CD4-positive, alpha-beta T cell (primary cell): ENCODE data around the gene CCDC3. TPM values are rescaled to one million over a fixed set of nuclear protein-coding genes. Genes with fewer than 3 reads are reported as not detected.

ENCODE experiments used
- ATAC-seq: fragments of 200-7000 bp; cut with Tn5 transposase; one replicate; pipeline ENCODE4 v1.10.0; 2022; ENCODE audit warnings: mild to moderate bottlenecking; ENCODE audit not compliant: poor library complexity
- CTCF ChIA-PET: fragments of 350-600 bp; sonication (Branson Sonifier 250); formaldehyde crosslinking; loops from one replicate; lab custom pipeline; 2021; ENCODE audit warnings: antibody characterized with exemption, inconsistent platforms; lab: Charles Lee
- POLR2A ChIA-PET: fragments of 350-600 bp; sonication (Branson Sonifier 250); formaldehyde crosslinking; loops from one replicate; lab custom pipeline; 2021; ENCODE audit warnings: antibody characterized with exemption, inconsistent platforms; lab: Charles Lee
- DNase-seq, 14 experiments: peaks; one replicate each; pipeline ENCODE4 v3.0.0-alpha.2; 2013 to 2020; ENCODE audit warnings: mixed read lengths in 2 of 14
- H3K27ac ChIP-seq, 2 donors: one replicate each; pipeline versions ENCODE4 v1.5.1 to v1.7.0; 2013; ENCODE audit warnings: low read length in 2 of 2, low read depth in 1 of 2, mild to moderate bottlenecking in 1 of 2
- H3K27me3 ChIP-seq, 2 experiments: 1 replicate in 1 of 2; 2 replicates in 1 of 2; pipeline versions ENCODE4 v1.6.1 to v1.7.0; 2013; ENCODE audit warnings: low read length in 2 of 2, control low read depth in 1 of 2, mild to moderate bottlenecking in 1 of 2, moderate library complexity in 1 of 2; ENCODE audit not compliant: insufficient read depth in 2 of 2, control insufficient read depth in 1 of 2
- H3K36me3 ChIP-seq: one replicate; pipeline ENCODE4 v1.6.1; 2013; ENCODE audit warnings: low read length, control low read depth; ENCODE audit not compliant: insufficient read depth
- H3K4me1 ChIP-seq: one replicate; pipeline ENCODE4 v1.6.1; 2013; ENCODE audit warnings: low read length, control low read depth; ENCODE audit not compliant: insufficient read depth
- H3K4me3 ChIP-seq: one replicate; pipeline ENCODE4 v1.5.1; 2013; ENCODE audit warnings: mild to moderate bottlenecking, low read length, moderate library complexity
- H3K9me3 ChIP-seq, 2 experiments: 1 replicate in 1 of 2; 2 replicates in 1 of 2; pipeline versions ENCODE4 v1.6.1 to v1.7.0; 2013; ENCODE audit warnings: low read length in 2 of 2, mild to moderate bottlenecking in 2 of 2, control low read depth in 1 of 2, moderate library complexity in 1 of 2; ENCODE audit not compliant: control insufficient read depth in 1 of 2, insufficient read depth in 1 of 2
- H3K27ac Mint-ChIP-seq: one replicate; pipeline ENCODE4 v1.8.0; 2020; ENCODE audit warnings: mixed read lengths
- H3K27me3 Mint-ChIP-seq: one replicate; pipeline ENCODE4 v1.8.0; 2021; ENCODE audit warnings: mixed read lengths
- H3K36me3 Mint-ChIP-seq: one replicate; pipeline ENCODE4 v1.8.0; 2021; ENCODE audit warnings: low read depth, mixed read lengths
- H3K4me1 Mint-ChIP-seq: one replicate; pipeline ENCODE4 v1.8.0; 2021; ENCODE audit warnings: low read depth, mixed read lengths
- H3K4me3 Mint-ChIP-seq: one replicate; pipeline ENCODE4 v1.8.0; 2020; ENCODE audit warnings: mild to moderate bottlenecking, mixed read lengths
- H3K9me3 Mint-ChIP-seq: one replicate; pipeline ENCODE4 v1.8.0; 2020; ENCODE audit warnings: mixed read lengths
- CTCF ChIP-seq: fragments of 200-600 bp; IDR thresholded peaks from one replicate; pipeline ENCODE4 v1.8.0; 2022; ENCODE audit warnings: antibody characterized with exemption, mild to moderate bottlenecking
- intact Hi-C, 2 experiments: fragments of 100-400 bp; cut with DNase I in 1 of 2; cut with micrococcal nuclease in 1 of 2; formaldehyde crosslinking; loops; one replicate each; pipeline versions ENCODE4 v1.15.1 to v1.9.0; 2023 to 2025; cut with DNase I, micrococcal nuclease
- total RNA-seq, 174 experiments: library from RNA in 2 of 174; stranded (reverse) in 2 of 174; gene quantifications; one replicate each; pipeline ENCODE4 v1.2.3 and lab custom pipeline; 2021 to 2026

Gene CCDC3
- total RNA-seq, 2 experiments from 2014 or later = 0.08 TPM; not detected in 1

GRCh38 chr10:12908773-12909172 lies 92.7 kb downstream of the CCDC3 start:
- no peak overlapping the region for H3K27ac ChIP-seq
- no peaks in the 10 kb centered on the region for H3K27me3 ChIP-seq
- H3K4me1 ChIP-seq = no peaks in the 10 kb centered on the region
- DNase-seq (no peak), ATAC-seq (no peak)
- ChIA-PET CTCF (no interaction called here), POLR2A (no interaction called here)
- no peak overlapping the region for H3K4me3 ChIP-seq
- TF ChIP-seq CTCF = no peak
- Mint-ChIP-seq H3K27ac (no peak overlapping the region), H3K36me3 (no peaks in the 10 kb centered on the region), H3K4me1 (no peaks in the 10 kb centered on the region), H3K4me3 (no peak overlapping the region), H3K27me3 (peaks cover 21% of the 10 kb centered on the region), H3K9me3 (peaks cover 7% of the 10 kb centered on the region)
- H3K36me3 ChIP-seq = no peaks in the 10 kb centered on the region
- no peaks in the 10 kb centered on the region for H3K9me3 ChIP-seq
- intact Hi-C loops = no loop called here

GRCh38 chr10:12907656-12908055 lies 93.9 kb downstream of the CCDC3 start:
- TF ChIP-seq CTCF = no peak
- no peaks in the 10 kb centered on the region for H3K36me3 Mint-ChIP-seq
- POLR2A ChIA-PET = no interaction called here
- intact Hi-C loops = no loop called here
- H3K4me1 Mint-ChIP-seq = no peaks in the 10 kb centered on the region
- no peak overlapping the region for H3K4me3 ChIP-seq
- H3K27me3 Mint-ChIP-seq = peaks cover 16% of the 10 kb centered on the region
- no peaks in the 10 kb centered on the region for H3K9me3 ChIP-seq
- no peak overlapping the region for H3K4me3 Mint-ChIP-seq
- no peaks in the 10 kb centered on the region for H3K4me1 ChIP-seq
- H3K36me3 ChIP-seq = no peaks in the 10 kb centered on the region
- H3K27me3 ChIP-seq = no peaks in the 10 kb centered on the region
- H3K27ac ChIP-seq = no peak overlapping the region
- no peak overlapping the region for H3K27ac Mint-ChIP-seq
- H3K9me3 Mint-ChIP-seq = peaks cover 3% of the 10 kb centered on the region
- DNase-seq = no peak
- CTCF ChIA-PET = no interaction called here
- ATAC-seq = no peak

GRCh38 chr10:12906051-12906541 lies 95.4 kb downstream of the CCDC3 start:
- H3K4me3 Mint-ChIP-seq = no peak overlapping the region
- ATAC-seq = no peak
- POLR2A ChIA-PET = no interaction called here
- H3K36me3 ChIP-seq = no peaks in the 10 kb centered on the region
- no peak for DNase-seq
- H3K4me3 ChIP-seq = no peak overlapping the region
- H3K9me3 ChIP-seq = no peaks in the 10 kb centered on the region
- H3K9me3 Mint-ChIP-seq = no peaks in the 10 kb centered on the region
- H3K27me3 ChIP-seq = no peaks in the 10 kb centered on the region
- no peak overlapping the region for H3K27ac Mint-ChIP-seq
- no peak for TF ChIP-seq CTCF
- no peaks in the 10 kb centered on the region for H3K4me1 ChIP-seq
- CTCF ChIA-PET = no interaction called here
- no peak overlapping the region for H3K27ac ChIP-seq
- H3K27me3 Mint-ChIP-seq = peaks cover 25% of the 10 kb centered on the region
- intact Hi-C loops = no loop called here
- H3K4me1 Mint-ChIP-seq = no peaks in the 10 kb centered on the region
- no peaks in the 10 kb centered on the region for H3K36me3 Mint-ChIP-seq
